ENCODE measurements around the gene MRPL58.

GRCh38 chr17:75030161-75030560 is 17.7 kb downstream of the MRPL58 start:
- TF ChIP-seq, protein P1, sequence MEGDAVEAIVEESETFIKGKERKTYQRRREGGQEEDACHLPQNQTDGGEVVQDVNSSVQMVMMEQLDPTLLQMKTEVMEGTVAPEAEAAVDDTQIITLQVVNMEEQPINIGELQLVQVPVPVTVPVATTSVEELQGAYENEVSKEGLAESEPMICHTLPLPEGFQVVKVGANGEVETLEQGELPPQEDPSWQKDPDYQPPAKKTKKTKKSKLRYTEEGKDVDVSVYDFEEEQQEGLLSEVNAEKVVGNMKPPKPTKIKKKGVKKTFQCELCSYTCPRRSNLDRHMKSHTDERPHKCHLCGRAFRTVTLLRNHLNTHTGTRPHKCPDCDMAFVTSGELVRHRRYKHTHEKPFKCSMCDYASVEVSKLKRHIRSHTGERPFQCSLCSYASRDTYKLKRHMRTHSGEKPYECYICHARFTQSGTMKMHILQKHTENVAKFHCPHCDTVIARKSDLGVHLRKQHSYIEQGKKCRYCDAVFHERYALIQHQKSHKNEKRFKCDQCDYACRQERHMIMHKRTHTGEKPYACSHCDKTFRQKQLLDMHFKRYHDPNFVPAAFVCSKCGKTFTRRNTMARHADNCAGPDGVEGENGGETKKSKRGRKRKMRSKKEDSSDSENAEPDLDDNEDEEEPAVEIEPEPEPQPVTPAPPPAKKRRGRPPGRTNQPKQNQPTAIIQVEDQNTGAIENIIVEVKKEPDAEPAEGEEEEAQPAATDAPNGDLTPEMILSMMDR (IDR thresholded peaks at IDR 0.05 in 2 of 3, conservative IDR thresholded peaks at IDR 0.05 in 1 of 3; ENCODE audit: control insufficient read depth in 2 of 3, extremely low read depth in 1 of 3, insufficient read depth in 1 of 3, low read depth in 3 of 3, low read length in 3 of 3), result no peak
- TF ChIP-seq POLR2AphosphoS2 (IDR thresholded peaks at IDR 0.05; ENCODE audit: low read depth, low read length), result no peak

Data from GM12878 (cell line).